NCI-H2196 (cell line): ENCODE measurements around the gene DNAH1.

Experiments used
- DNase-seq: peaks from one replicate; lab custom pipeline; 2025; ENCODE audit not compliant: unreplicated experiment; lab: John Stamatoyannopoulos, UW

DNAH1 gene

DNA sequence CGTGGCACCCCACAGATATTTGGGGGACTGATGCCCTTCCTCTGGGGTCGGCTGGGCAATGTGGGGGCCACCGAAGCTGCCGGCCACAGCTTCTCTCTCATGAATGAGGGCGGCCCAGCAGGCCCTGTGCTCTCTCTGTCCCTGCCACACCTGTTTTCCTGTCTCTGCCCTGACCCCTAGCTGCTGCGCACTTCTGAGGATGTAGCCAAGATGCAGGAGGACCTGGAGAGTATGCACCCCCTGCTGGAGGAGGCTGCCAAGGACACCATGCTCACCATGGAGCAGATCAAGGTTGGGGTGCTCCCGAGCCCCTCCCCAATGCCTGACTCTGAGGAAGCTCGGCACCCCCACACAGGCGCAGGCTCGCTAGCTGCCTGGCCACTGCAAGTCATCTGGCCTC lies 69.0 kb downstream of the DNAH1 start:
- peak; percentile 17 for DNase-seq

- DNase-seq, result no peak
Measured at GRCh38 chr3:52387481-52387880, 71.4 kb downstream of the DNAH1 start.

- DNase-seq, result no peak
Measured at GRCh38 chr3:52388348-52388821, 72.3 kb downstream of the DNAH1 start.

DNA sequence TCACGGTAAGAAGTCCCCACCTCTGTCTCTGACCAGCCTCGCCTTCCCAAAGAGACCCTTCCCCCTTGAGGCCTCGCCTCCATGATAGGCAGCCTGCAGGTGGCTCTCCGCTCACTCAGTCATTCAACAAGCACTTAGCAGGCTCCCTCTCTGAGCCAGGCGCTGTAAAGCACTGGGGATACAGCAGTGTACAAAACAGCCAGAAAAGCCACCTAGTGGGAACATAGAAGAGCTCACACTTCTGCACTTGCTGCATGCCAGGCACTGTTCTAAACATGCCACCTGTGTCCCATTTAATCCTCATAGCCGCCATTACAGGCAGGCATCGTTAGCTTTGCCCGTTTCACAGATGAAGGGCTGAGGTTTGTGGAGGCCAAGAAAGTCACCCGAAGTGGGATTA lies 72.8 kb downstream of the DNAH1 start:
- DNase-seq, result no peak

DNA sequence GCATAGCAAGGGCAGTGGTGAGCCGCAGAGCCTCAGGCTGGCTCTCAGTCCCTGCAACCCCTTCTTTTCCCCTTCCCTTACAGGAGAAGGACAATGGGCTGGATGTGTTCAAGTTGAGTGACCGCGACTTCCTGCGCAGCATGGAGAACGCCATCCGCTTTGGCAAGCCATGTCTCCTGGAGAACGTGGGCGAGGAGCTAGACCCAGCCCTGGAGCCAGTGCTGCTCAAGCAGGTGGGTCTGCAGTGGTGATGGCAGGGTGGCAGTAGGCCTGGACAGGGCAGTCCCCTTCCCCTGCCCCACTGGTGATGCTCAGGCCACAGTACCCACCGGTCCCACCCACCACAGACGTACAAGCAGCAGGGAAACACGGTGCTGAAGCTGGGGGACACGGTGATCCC lies 75.0 kb downstream of the DNAH1 start:
- no peak for DNase-seq

DNA sequence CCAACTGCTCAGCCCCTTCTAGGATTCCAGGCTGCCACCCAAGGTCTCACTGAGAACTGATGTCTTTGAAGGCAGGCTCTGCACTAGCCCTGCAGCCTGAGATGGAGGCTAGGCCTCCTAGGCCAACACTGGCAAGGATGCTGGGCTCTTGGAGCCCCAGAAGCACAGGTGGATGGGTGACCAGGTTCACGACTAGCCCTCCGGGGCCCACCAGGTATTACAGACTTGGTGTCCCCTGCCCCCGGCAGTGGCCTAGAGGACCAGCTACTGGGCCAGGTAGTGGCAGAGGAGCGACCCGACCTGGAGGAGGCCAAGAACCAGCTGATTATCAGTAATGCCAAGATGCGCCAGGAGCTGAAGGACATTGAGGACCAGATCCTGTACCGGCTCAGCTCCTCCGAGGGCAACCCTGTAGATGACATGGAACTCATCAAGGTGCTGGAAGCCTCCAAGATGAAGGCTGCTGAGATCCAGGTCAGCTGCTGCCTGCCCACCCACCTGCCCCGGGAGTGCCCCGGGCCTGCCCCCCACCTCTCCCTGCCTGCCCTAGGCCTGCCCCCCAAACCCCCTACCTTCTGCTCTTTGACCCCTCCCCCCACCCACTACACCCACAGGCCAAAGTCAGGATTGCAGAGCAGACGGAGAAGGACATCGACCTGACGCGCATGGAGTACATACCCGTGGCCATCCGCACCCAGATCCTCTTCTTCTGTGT lies 76.3 kb downstream of the DNAH1 start:
- no peak for DNase-seq

- no peak for DNase-seq
Measured at GRCh38 chr3:52393131-52393807, 77.2 kb downstream of the DNAH1 start.

GRCh38 chr3:52393959-52394670 lies 78.0 kb downstream of the DNAH1 start:
- no peak for DNase-seq

GRCh38 chr3:52394751-52395502 lies 78.8 kb downstream of the DNAH1 start:
- no peak for DNase-seq

- DNase-seq, result no peak
Measured at GRCh38 chr3:52395503-52395865, 79.4 kb downstream of the DNAH1 start.

DNA sequence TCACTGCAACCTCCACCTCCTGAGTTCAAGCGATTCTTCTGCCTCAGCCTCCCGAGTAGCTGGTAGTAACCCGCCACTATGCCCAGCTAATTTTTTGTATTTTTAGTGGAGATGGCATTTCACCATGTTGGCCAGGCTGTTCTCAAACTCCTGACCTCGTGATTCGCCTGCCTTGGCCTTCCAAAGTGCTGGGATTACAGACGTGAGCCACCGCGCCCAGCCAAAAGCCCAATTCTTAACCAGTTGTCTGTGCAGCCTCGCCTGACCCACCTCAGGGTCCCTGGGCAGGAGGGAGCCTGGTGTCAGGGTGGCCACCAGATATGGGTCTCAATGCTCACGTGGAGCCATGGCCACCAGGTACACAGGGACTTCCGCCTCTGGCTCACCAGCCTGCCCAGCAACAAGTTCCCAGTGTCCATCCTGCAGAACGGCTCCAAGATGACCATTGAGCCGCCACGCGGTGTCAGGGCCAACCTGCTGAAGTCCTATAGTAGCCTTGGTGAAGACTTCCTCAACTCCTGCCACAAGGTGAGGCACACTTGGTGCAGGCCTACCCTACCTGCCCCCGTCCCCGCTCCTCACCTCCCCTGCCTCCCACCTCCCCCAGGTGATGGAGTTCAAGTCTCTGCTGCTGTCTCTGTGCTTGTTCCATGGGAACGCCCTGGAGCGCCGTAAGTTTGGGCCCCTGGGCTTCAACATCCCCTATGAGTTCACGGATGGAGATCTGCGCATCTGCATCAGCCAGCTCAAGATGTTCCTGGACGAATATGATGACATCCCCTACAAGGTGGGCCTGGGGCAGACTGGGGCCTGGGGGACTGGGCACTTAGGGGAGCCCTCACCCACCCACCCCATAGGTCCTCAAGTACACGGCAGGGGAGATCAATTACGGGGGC lies 80.1 kb downstream of the DNAH1 start:
- DNase-seq, result no peak

GRCh38 chr3:52396907-52397591 lies 80.9 kb downstream of the DNAH1 start:
- DNase-seq, result no peak

GRCh38 chr3:52397676-52398399 lies 81.7 kb downstream of the DNAH1 start:
- DNase-seq, result no peak

- no peak for DNase-seq
Measured at GRCh38 chr3:52398670-52399081, 82.6 kb downstream of the DNAH1 start.

DNA sequence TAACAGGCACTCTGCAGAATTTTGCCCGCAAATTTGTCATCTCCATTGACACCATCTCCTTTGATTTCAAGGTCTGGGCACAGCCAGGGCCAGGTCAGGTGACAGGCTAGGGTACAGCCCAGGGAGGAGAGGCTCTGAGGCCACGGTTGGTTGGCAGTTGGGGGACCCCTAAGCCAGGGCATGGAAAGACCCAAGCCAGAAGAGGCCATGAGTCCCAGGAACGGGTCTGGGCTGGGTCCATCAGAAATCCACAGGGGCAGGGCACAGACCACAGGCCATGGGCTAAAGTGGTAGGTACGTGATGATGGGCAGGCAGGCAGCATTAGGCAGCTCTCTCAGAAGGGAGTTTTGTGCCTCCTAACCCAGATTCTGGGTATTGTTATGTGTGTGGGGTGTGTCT lies 83.0 kb downstream of the DNAH1 start:
- no peak for DNase-seq

DNA sequence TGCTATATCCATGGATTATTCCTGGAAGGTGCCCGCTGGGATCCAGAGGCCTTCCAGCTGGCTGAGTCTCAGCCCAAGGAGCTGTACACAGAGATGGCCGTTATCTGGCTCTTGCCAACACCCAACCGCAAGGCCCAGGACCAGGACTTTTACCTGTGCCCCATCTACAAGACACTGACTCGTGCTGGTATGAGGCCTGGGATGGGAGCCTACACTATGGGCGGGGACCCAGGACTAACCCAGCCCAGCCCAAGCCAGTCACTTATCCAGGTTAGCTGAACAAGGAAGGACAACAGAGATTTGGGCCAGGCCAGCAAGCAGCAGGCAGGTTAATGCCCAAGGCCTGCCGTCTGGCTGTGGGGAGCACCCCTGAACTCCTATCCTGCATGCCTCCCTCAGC lies 83.5 kb downstream of the DNAH1 start:
- DNase-seq, result no peak

DNA sequence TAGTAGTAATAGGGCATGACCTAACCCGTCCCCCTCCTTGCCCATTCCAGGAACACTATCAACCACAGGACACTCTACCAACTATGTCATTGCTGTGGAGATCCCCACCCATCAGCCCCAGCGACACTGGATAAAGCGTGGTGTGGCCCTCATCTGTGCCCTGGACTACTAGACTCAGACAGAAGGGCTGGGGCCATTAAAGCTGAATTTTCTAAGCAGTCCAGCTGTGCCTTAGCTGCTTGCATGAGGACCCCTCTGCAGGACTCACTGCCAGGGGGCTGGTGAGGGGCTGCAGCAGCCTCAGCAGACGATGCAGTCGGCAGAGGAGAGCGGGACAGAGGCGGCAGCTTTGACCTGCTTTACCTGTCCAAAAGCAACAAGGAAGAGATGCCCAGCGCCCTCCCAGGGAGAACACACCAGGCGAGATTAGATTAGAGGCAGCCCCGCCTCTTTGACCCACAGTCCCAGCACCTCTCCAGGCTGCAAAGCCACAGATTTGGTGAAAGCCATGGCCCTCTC lies 84.2 kb downstream of the DNAH1 start:
- no peak for DNase-seq

DNA sequence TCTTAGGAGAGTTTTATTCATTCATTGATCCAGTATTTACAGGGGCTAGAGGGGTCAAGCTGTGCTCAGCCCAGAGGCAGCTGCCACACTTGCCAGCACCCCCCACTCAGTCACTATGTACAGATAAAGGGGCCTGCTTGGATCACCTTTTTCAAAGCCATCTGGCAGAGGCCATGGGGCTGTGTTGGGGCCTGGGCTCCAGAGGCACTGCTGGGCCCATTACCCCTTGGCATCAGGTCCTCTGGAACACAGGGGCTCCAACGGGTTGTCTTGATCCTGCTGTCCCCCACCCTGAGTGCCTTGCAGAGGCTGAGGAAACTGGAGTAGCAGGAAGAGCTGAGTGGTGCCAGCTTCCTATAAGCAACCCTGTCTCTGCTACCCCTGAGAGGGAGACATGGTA lies 84.9 kb downstream of the DNAH1 start:
- no peak for DNase-seq

GRCh38 chr3:52401551-52401950 lies 85.4 kb downstream of the DNAH1 start:
- no peak for DNase-seq
